HepG2 (cell line): ENCODE data around the gene SLC22A7. TPM values are rescaled to one million over a fixed set of nuclear protein-coding genes. Genes with fewer than 3 reads are reported as not detected.

Experiments
- DMAP1 ChIP-seq: IDR thresholded peaks from 2 replicates; pipeline ENCODE4 v1.6.1; 2016
- EED ChIP-seq: sonication (generic); formaldehyde crosslinking; IDR thresholded peaks from 2 replicates; pipeline ENCODE4 v1.5.0; 2020; ENCODE audit warnings: mild to moderate bottlenecking, missing genetic modification reagents
- HNRNPK ChIP-seq: fragments of 200-400 bp; formaldehyde crosslinking; IDR thresholded peaks from 2 replicates; pipeline ENCODE4 v1.6.1; 2018; ENCODE audit warnings: low read length, low read depth, moderate library complexity, mild to moderate bottlenecking; ENCODE audit not compliant: poor library complexity, severe bottlenecking
- IKZF5 ChIP-seq: IDR thresholded peaks from 2 replicates; pipeline ENCODE4 v1.6.1; 2018; ENCODE audit warnings: missing genetic modification reagents, mild to moderate bottlenecking, missing compliant biosample characterization
- IRF9 ChIP-seq: sonication (generic); formaldehyde crosslinking; IDR thresholded peaks from 2 replicates; pipeline ENCODE4 v1.8.0; 2022; ENCODE audit warnings: missing genetic modification reagents, mild to moderate bottlenecking, borderline replicate concordance
- NCOA2 ChIP-seq: sonication (generic); formaldehyde crosslinking; IDR thresholded peaks from 2 replicates; pipeline ENCODE4 v1.8.0; 2022; ENCODE audit warnings: inconsistent platforms
- NFYB ChIP-seq: sonication (generic); formaldehyde crosslinking; IDR thresholded peaks from 2 replicates; pipeline ENCODE4 v1.4.0; 2020; ENCODE audit warnings: missing genetic modification reagents
- ZNF496 ChIP-seq: sonication (generic); formaldehyde crosslinking; IDR thresholded peaks from 2 replicates; pipeline ENCODE4 v1.8.1; 2023; ENCODE audit warnings: mild to moderate bottlenecking, moderate library complexity, missing genetic modification reagents; ENCODE audit not compliant: insufficient replicate concordance
- ZNF512B ChIP-seq: sonication (generic); formaldehyde crosslinking; IDR thresholded peaks from 2 replicates; pipeline ENCODE4 v1.5.1; 2020; ENCODE audit warnings: missing genetic modification reagents, mild to moderate bottlenecking, borderline replicate concordance
- polyA plus RNA-seq, 8 experiments: library from polyadenylated mRNA; depleted of rRNA in 3 of 8; stranded (reverse) in 7 of 8; unstranded in 1 of 8; fragments of >200 nt; fragmentation: Illumina TruSeq in 4 of 8; extraction: Trizol in 4 of 8; gene quantifications; 2 replicates each; pipeline versions ENCODE4 v1.2.1 to v1.2.3, GENCODE V29; 2011 to 2016; ENCODE audit warnings: low read depth in 4 of 8, missing spikeins in 1 of 8, mixed read lengths in 1 of 8; ENCODE audit not compliant: insufficient read depth in 1 of 8
- total RNA-seq, 5 experiments: library from RNA; depleted of rRNA; stranded (reverse); fragments of >200 nt; fragmentation: Illumina TruSeq; extraction: Trizol; gene quantifications; 2 replicates each; pipeline ENCODE4 v1.2.3, GENCODE V29; 2016; ENCODE audit warnings: low read depth in 1 of 5
- TF ChIP-seq, protein P1 (sequence below): sonication (generic); formaldehyde crosslinking; IDR thresholded peaks from 2 replicates; pipeline ENCODE4 v1.5.1; 2020; ENCODE audit warnings: mild to moderate bottlenecking, missing genetic modification reagents, borderline replicate concordance
- TF ChIP-seq, protein P2 (sequence below): conservative IDR thresholded peaks from 2 replicates; pipeline ENCODE4 v1.6.1; 2018; ENCODE audit warnings: missing genetic modification reagents
- TF ChIP-seq, protein P3 (sequence below): sonication (generic); formaldehyde crosslinking; IDR thresholded peaks from 2 replicates; pipeline ENCODE4 v1.5.0; 2020; ENCODE audit warnings: mild to moderate bottlenecking, missing genetic modification reagents
- TF ChIP-seq, protein P4 (sequence below): sonication (generic); formaldehyde crosslinking; IDR thresholded peaks from 2 replicates; pipeline ENCODE4 v1.4.0; 2020; ENCODE audit warnings: missing genetic modification reagents, mild to moderate bottlenecking, borderline replicate concordance

SLC22A7 gene
- total and polyA plus RNA-seq, 2 of the 13 experiments (the other 11 are each of a cell fraction or from before 2014, with no cell fraction given) = 5.3 to 22.6 TPM

DNA sequence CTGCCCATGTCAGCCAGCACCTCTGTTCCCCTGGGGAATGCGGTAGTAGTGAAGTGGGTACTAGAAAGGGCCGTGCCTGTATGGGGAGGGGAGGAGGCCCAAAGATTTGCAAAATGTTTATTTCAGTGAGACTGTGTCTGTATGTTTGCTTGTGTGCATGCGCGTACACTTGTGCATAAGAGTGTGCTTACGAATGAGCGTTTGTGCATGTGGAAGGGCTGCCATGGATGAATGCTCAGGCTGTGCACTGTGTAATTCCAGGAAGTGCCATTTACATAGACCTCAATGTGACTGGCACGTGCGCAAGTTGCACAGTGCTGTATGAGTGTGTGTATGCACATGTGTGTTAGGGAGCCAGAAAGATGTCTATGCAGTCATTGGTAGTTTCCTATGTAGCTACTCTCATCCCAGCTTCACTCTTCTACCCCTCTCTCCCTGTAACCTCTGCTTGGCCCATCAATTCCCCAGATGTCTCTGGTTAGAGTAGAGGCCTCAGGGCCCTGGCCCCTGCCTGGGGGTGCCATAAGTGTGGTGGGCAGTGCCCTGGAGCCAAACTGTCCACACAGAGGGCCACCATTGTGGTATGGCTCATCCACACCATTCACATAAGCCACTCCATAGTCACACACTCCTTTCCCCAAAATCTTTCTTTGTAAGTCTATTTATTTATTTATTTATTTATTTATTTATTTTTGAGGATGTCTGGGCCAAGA lies 26.8 kb upstream of the SLC22A7 start (continued):
- TF ChIP-seq, protein P1, sequence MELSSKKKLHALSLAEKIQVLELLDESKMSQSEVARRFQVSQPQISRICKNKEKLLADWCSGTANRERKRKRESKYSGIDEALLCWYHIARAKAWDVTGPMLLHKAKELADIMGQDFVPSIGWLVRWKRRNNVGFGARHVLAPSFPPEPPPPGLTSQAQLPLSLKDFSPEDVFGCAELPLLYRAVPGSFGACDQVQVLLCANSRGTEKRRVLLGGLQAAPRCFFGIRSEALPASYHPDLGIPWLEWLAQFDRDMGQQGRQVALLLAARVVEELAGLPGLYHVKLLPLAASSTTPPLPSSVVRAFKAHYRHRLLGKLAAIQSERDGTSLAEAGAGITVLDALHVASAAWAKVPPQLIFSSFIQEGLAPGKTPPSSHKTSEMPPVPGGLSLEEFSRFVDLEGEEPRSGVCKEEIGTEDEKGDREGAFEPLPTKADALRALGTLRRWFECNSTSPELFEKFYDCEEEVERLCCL (CRISPR knock-in tag) = 0 out of 2 replicates have a peak, but pooled peaks have one; percentile 88
- TF ChIP-seq, protein P2, sequence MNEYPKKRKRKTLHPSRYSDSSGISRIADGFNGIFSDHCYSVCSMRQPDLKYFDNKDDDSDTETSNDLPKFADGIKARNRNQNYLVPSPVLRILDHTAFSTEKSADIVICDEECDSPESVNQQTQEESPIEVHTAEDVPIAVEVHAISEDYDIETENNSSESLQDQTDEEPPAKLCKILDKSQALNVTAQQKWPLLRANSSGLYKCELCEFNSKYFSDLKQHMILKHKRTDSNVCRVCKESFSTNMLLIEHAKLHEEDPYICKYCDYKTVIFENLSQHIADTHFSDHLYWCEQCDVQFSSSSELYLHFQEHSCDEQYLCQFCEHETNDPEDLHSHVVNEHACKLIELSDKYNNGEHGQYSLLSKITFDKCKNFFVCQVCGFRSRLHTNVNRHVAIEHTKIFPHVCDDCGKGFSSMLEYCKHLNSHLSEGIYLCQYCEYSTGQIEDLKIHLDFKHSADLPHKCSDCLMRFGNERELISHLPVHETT = no peak
- TF ChIP-seq, protein P3, sequence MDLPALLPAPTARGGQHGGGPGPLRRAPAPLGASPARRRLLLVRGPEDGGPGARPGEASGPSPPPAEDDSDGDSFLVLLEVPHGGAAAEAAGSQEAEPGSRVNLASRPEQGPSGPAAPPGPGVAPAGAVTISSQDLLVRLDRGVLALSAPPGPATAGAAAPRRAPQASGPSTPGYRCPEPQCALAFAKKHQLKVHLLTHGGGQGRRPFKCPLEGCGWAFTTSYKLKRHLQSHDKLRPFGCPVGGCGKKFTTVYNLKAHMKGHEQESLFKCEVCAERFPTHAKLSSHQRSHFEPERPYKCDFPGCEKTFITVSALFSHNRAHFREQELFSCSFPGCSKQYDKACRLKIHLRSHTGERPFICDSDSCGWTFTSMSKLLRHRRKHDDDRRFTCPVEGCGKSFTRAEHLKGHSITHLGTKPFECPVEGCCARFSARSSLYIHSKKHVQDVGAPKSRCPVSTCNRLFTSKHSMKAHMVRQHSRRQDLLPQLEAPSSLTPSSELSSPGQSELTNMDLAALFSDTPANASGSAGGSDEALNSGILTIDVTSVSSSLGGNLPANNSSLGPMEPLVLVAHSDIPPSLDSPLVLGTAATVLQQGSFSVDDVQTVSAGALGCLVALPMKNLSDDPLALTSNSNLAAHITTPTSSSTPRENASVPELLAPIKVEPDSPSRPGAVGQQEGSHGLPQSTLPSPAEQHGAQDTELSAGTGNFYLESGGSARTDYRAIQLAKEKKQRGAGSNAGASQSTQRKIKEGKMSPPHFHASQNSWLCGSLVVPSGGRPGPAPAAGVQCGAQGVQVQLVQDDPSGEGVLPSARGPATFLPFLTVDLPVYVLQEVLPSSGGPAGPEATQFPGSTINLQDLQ = no peak
- no peak for TF ChIP-seq DMAP1 (CRISPR knock-in tag)
- no peak for TF ChIP-seq EED (CRISPR knock-in tag)
- TF ChIP-seq NCOA2 (CRISPR knock-in tag) = no peak
- no peak for TF ChIP-seq HNRNPK
- TF ChIP-seq IRF9 (CRISPR knock-in tag) = no peak
- TF ChIP-seq NFYB (CRISPR knock-in tag) = no peak
- peak; percentile 73; the same call in 1 of the 2 replicates for TF ChIP-seq ZNF512B (CRISPR knock-in tag)
- TF ChIP-seq ZNF496 = no peak
- no peak for TF ChIP-seq IKZF5
- TF ChIP-seq, protein P4, sequence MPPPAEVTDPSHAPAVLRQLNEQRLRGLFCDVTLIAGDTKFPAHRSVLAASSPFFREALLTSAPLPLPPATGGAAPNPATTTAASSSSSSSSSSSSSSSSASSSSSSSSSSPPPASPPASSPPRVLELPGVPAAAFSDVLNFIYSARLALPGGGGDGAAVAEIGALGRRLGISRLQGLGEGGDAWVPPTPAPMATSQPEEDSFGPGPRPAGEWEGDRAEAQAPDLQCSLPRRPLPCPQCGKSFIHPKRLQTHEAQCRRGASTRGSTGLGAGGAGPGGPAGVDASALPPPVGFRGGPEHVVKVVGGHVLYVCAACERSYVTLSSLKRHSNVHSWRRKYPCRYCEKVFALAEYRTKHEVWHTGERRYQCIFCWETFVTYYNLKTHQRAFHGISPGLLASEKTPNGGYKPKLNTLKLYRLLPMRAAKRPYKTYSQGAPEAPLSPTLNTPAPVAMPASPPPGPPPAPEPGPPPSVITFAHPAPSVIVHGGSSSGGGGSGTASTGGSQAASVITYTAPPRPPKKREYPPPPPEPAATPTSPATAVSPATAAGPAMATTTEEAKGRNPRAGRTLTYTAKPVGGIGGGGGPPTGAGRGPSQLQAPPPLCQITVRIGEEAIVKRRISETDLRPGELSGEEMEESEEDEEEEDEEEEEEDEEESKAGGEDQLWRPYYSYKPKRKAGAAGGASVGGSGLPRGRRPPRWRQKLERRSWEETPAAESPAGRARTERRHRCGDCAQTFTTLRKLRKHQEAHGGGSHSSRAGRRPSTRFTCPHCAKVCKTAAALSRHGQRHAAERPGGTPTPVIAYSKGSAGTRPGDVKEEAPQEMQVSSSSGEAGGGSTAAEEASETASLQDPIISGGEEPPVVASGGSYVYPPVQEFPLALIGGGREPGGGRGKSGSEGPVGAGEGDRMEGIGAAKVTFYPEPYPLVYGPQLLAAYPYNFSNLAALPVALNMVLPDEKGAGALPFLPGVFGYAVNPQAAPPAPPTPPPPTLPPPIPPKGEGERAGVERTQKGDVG (CRISPR knock-in tag) = 0 out of 2 replicates have a peak, but pooled peaks have one; percentile 71
